HG02759 (cell line): ENCODE data around the gene TNPO3.

ENCODE experiments used
- ATAC-seq: cut with Tn5 transposase; IDR thresholded peaks from one replicate; pipeline ENCODE4 v1.9.1; 2021; ENCODE audit warnings: mild to moderate bottlenecking, moderate library complexity; ENCODE audit not compliant: unreplicated experiment

TNPO3 gene

GRCh38 chr7:129054438-129055293 is at the start of gene TNPO3:
TSS of gene TNPO3 (minus strand) at chr7:129055111. CDS start at chr7:129054770, 341 bp downstream.
- ATAC-seq = peak; percentile 87

GRCh38 chr7:129103561-129104324 is 48.8 kb upstream of the TNPO3 start:
- no peak for ATAC-seq

GRCh38 chr7:129101746-129102145 is 46.8 kb upstream of the TNPO3 start:
- ATAC-seq = no peak

GRCh38 chr7:129100827-129101166 is 45.9 kb upstream of the TNPO3 start:
- ATAC-seq = no peak

- ATAC-seq = no peak
Measured at GRCh38 chr7:129098409-129099084, 43.6 kb upstream of the TNPO3 start.

- ATAC-seq = peak; percentile 88
Measured at GRCh38 chr7:129095258-129095657, 40.3 kb upstream of the TNPO3 start.

- no peak for ATAC-seq
Measured at GRCh38 chr7:129094501-129094900, 39.6 kb upstream of the TNPO3 start.

GRCh38 chr7:129093867-129094456 is 39.1 kb upstream of the TNPO3 start:
- ATAC-seq = no peak

- ATAC-seq = peak; percentile 55
Measured at GRCh38 chr7:129091484-129092002, 36.6 kb upstream of the TNPO3 start.

GRCh38 chr7:129090300-129090907 is 35.5 kb upstream of the TNPO3 start:
- ATAC-seq = no peak

GRCh38 chr7:129089521-129090212 is 34.8 kb upstream of the TNPO3 start:
- ATAC-seq = peak; percentile 88

- ATAC-seq = no peak
Measured at GRCh38 chr7:129084801-129085551, 30.1 kb upstream of the TNPO3 start.

- no peak for ATAC-seq
Measured at GRCh38 chr7:129083525-129083924, 28.6 kb upstream of the TNPO3 start.

GRCh38 chr7:129078455-129078854 is 23.5 kb upstream of the TNPO3 start:
- no peak for ATAC-seq

- no peak for ATAC-seq
Measured at GRCh38 chr7:129076886-129077285, 22.0 kb upstream of the TNPO3 start.

GRCh38 chr7:129074994-129075393 is 20.1 kb upstream of the TNPO3 start:
- no peak for ATAC-seq

GRCh38 chr7:129074361-129074871 is 19.5 kb upstream of the TNPO3 start:
- no peak for ATAC-seq

- no peak for ATAC-seq
Measured at GRCh38 chr7:129073738-129074137, 18.8 kb upstream of the TNPO3 start.

- no peak for ATAC-seq
Measured at GRCh38 chr7:129073204-129073603, 18.3 kb upstream of the TNPO3 start.
